Endothelial cell of umbilical vein (primary cell): ENCODE measurements around the gene SIAH2. TPM values are rescaled to one million over a fixed set of nuclear protein-coding genes. Genes with fewer than 3 reads are reported as not detected.

Source experiments
- BruUV-seq: library from RNA; stranded (reverse); fragments of 400-500 nt; replicated peaks from 2 replicates; lab custom pipeline; 2021; lab: Mats Ljungman, UMichigan
- CTCF ChIA-PET: fragments of 300-600, 350-600 bp; sonication (Branson Sonifier 250); formaldehyde crosslinking; loops from one replicate; lab custom pipeline; 2021; ENCODE audit warnings: antibody characterized with exemption, inconsistent platforms; lab: Charles Lee
- POLR2A ChIA-PET: fragments of 300-600, 350-600 bp; sonication (Branson Sonifier 250); formaldehyde crosslinking; loops from one replicate; lab custom pipeline; 2021; ENCODE audit warnings: antibody characterized with exemption, inconsistent platforms; lab: Charles Lee
- DNase-seq: peaks from one replicate; pipeline ENCODE4 v3.0.0-alpha.2; 2011; ENCODE audit warnings: low read depth, low spot score
- FAIRE-seq: peaks from 2 replicates; lab custom pipeline; 2011; peaks lifted over from hg19 to GRCh38; lab: Jason Lieb, UNC
- H2AFZ ChIP-seq: 2 replicates; pipeline ENCODE4 v1.6.0; 2012; ENCODE audit warnings: low read depth, low read length, control low read depth, inconsistent platforms
- H3K27ac ChIP-seq: 2 replicates; pipeline ENCODE4 v1.5.1; 2011; ENCODE audit warnings: low read depth, mild to moderate bottlenecking, control low read depth, low read length, moderate library complexity; ENCODE audit not compliant: insufficient read depth
- H3K27me3 ChIP-seq, 2 experiments: 2 replicates each; pipeline versions ENCODE4 v1.6.0 to v1.6.1; 2011; ENCODE audit warnings: low read length in 2 of 2, mixed read lengths in 1 of 2; ENCODE audit not compliant: control insufficient read depth in 2 of 2, insufficient read depth in 2 of 2
- H3K36me3 ChIP-seq, 2 experiments: 2 replicates in 1 of 2; 3 replicates in 1 of 2; pipeline ENCODE4 v1.5.1; 2011; ENCODE audit warnings: low read length in 2 of 2, mild to moderate bottlenecking in 1 of 2, moderate library complexity in 1 of 2; ENCODE audit not compliant: control insufficient read depth in 2 of 2, insufficient read depth in 2 of 2; ENCODE audit errors: extremely low read depth in 1 of 2
- H3K4me1 ChIP-seq: 3 replicates; pipeline ENCODE4 v1.5.1; 2011; ENCODE audit warnings: mild to moderate bottlenecking, low read length; ENCODE audit not compliant: control insufficient read depth, insufficient read depth; ENCODE audit errors: extremely low read depth
- H3K4me2 ChIP-seq: 2 replicates; pipeline ENCODE4 v1.6.1; 2011; ENCODE audit warnings: low read length, control low read depth, mixed read lengths; ENCODE audit not compliant: insufficient read depth
- H3K4me3 ChIP-seq, 3 experiments: fragments of 200-600 bp in 1 of 3; sonication (generic), shearing (Covaris generic) in 1 of 3; replicated peaks in 1 of 3; 2 replicates each; pipeline ENCODE4 v1.5.1; 2011 to 2016; ENCODE audit warnings: control low read depth in 3 of 3, low read length in 3 of 3, mild to moderate bottlenecking in 2 of 3, inconsistent platforms in 1 of 3, low read depth in 1 of 3, moderate library complexity in 1 of 3; ENCODE audit not compliant: insufficient read depth in 1 of 3
- H3K79me2 ChIP-seq: 2 replicates; pipeline ENCODE4 v1.6.0; 2012; ENCODE audit warnings: low read length, inconsistent platforms; ENCODE audit not compliant: control insufficient read depth, insufficient read depth
- H3K9ac ChIP-seq: replicated peaks from 2 replicates; pipeline ENCODE3; 2011; ENCODE audit warnings: low read length, control low read depth; ENCODE audit not compliant: insufficient read depth; ENCODE audit errors: extremely low read depth
- H3K9me1 ChIP-seq: replicated peaks from 3 replicates; pipeline ENCODE4 v1.6.0; 2011; ENCODE audit warnings: mild to moderate bottlenecking, low read length; ENCODE audit not compliant: control insufficient read depth, insufficient read depth; ENCODE audit errors: extremely low read depth
- H3K9me3 ChIP-seq: replicated peaks from 2 replicates; pipeline ENCODE4 v1.5.1; 2012; ENCODE audit warnings: low read length, inconsistent platforms; ENCODE audit not compliant: control insufficient read depth, insufficient read depth
- H4K20me1 ChIP-seq: replicated peaks from 2 replicates; pipeline ENCODE3; 2011; ENCODE audit warnings: mild to moderate bottlenecking, low read length; ENCODE audit not compliant: control insufficient read depth, insufficient read depth; ENCODE audit errors: extremely low read depth
- CTCF ChIP-seq, 2 donors: IDR thresholded peaks; 1 replicate in 1 of 2; 2 replicates in 1 of 2; pipeline ENCODE4 v1.5.1; 2011; ENCODE audit warnings: low read length in 2 of 2, mild to moderate bottlenecking in 2 of 2, moderate library complexity in 2 of 2, control low read depth in 1 of 2, inconsistent platforms in 1 of 2, low read depth in 1 of 2; ENCODE audit not compliant: insufficient read depth in 1 of 2; ENCODE audit errors: extremely low read depth in 1 of 2
- EZH2 ChIP-seq: IDR thresholded peaks from 2 replicates; pipeline ENCODE4 v1.6.1; 2012; ENCODE audit warnings: borderline replicate concordance, low read depth, mild to moderate bottlenecking, moderate library complexity, low read length, inconsistent platforms; ENCODE audit not compliant: severe bottlenecking
- FOS ChIP-seq: IDR thresholded peaks from 2 replicates; pipeline ENCODE4 v1.6.1; 2011; ENCODE audit warnings: mild to moderate bottlenecking, low read length, moderate library complexity, borderline replicate concordance; ENCODE audit not compliant: insufficient read depth
- GATA2 ChIP-seq: IDR thresholded peaks from 2 replicates; pipeline ENCODE4 v1.7.0; 2011; ENCODE audit warnings: low read depth, mild to moderate bottlenecking, moderate library complexity, mixed read lengths, low read length; ENCODE audit not compliant: insufficient read length, insufficient read depth
- JUN ChIP-seq: IDR thresholded peaks from 2 replicates; pipeline ENCODE4 v1.6.1; 2011; ENCODE audit warnings: borderline replicate concordance, low read depth; ENCODE audit not compliant: insufficient read length, insufficient read depth
- MAX ChIP-seq: IDR thresholded peaks from 2 replicates; pipeline ENCODE4 v1.6.1; 2011; ENCODE audit not compliant: insufficient read depth, insufficient read length
- MYC ChIP-seq: IDR thresholded peaks from one replicate; pipeline ENCODE4 v1.6.1; 2011; ENCODE audit warnings: mild to moderate bottlenecking, low read depth, low read length
- POLR2A ChIP-seq: IDR thresholded peaks from 2 replicates; pipeline ENCODE4 v1.6.1; 2012; ENCODE audit warnings: low read depth, mild to moderate bottlenecking, control low read depth, low read length
- POLR2AphosphoS5 ChIP-seq: IDR thresholded peaks from 2 replicates; pipeline ENCODE4 v1.6.1; 2012; ENCODE audit warnings: low read depth, mild to moderate bottlenecking, control low read depth, low read length, moderate library complexity; ENCODE audit not compliant: insufficient read depth
- dilution Hi-C: fragments of 300-500 bp; cut with MboI; formaldehyde crosslinking; loops from one replicate; pipeline ENCODE4 v1.15.0; 2019; ENCODE audit warnings: low sequenced_read_pairs; ENCODE audit not compliant: extremely low pct_ligation_motif_present
- intact Hi-C: fragments of 100-400 bp; cut with micrococcal nuclease; formaldehyde crosslinking; loops from one replicate; pipeline ENCODE4 v1.10.0; 2022
- polyA plus RNA-seq, 4 experiments: library from polyadenylated mRNA; depleted of rRNA in 3 of 4; stranded (reverse) in 3 of 4; unstranded in 1 of 4; fragments of >200 nt; gene quantifications; 2 replicates each; pipeline versions ENCODE4 v1.2.1 to v1.2.3, GENCODE V29; 2011 to 2012; ENCODE audit warnings: missing spikeins in 1 of 4
- total RNA-seq: library from RNA; stranded (reverse); gene quantifications from 2 replicates; pipeline ENCODE4 v1.2.3, GENCODE V29; 2021

The SIAH2 gene
- total and polyA plus RNA-seq, 2 donors (not counting 3 experiments of a cell fraction or from before 2014, with no cell fraction given): 16.7 to 25.1 TPM

- no peaks in the 10 kb centered on the region for H3K36me3 ChIP-seq
- no peaks in the 10 kb centered on the region for H3K9me3 ChIP-seq
- ChIA-PET CTCF (interaction anchor here (1.7 kb wide), 1 partner anchor 15 kb away, joined by 6 read pairs; the partner anchor contains the start of gene SIAH2), POLR2A (no interaction called here)
- no peaks in the 10 kb centered on the region for H4K20me1 ChIP-seq
- no peaks in the 10 kb centered on the region for H3K4me1 ChIP-seq
- H3K9me1 ChIP-seq: no peaks in the 10 kb centered on the region
- no peak overlapping the region for H3K4me3 ChIP-seq
- DNase-seq (no peak), FAIRE-seq (no peak)
- dilution Hi-C loops (no loop called here), intact Hi-C loops (no loop called here)
- H2AFZ ChIP-seq: no peak overlapping the region
- BruUV-seq: no TSS peak
- no peak overlapping the region for H3K27ac ChIP-seq
- no peaks in the 10 kb centered on the region for H3K27me3 ChIP-seq
- TF ChIP-seq CTCF (IDR thresholded peaks at IDR 0.05; ENCODE audit: extremely low read depth in 1 of 2, insufficient read depth in 1 of 2, low read depth in 1 of 2, low read length in 2 of 2): no peak
- no peak for TF ChIP-seq POLR2AphosphoS5
- TF ChIP-seq MAX: no peak
- no peak for TF ChIP-seq JUN
- TF ChIP-seq EZH2: no peak
- TF ChIP-seq FOS: no peak
- no peak for TF ChIP-seq MYC
- TF ChIP-seq POLR2A: no peak
- no peak for TF ChIP-seq GATA2
- peaks cover 81% of the 10 kb centered on the region for H3K79me2 ChIP-seq
- H3K9ac ChIP-seq: no peak overlapping the region
- H3K4me2 ChIP-seq: no peak overlapping the region
These were observed 16.0 kb downstream of the SIAH2 start for GRCh38 chr3:150746791-150747590.
